Pancreas (tissue), 10 donors: ENCODE data around the gene DNAJC1. TPM values are rescaled to one million over a fixed set of nuclear protein-coding genes. Genes with fewer than 3 reads are reported as not detected.

Experiments used
- ATAC-seq, 4 donors: fragments of 200-7000 bp; cut with Tn5 transposase; one replicate each; pipeline versions ENCODE4 v1.8.0 to v1.9.1; 2020; ENCODE audit warnings: mild to moderate bottlenecking in 4 of 4, moderate library complexity in 4 of 4
- DNase-seq, 6 donors: peaks; one replicate each; pipeline ENCODE4 v3.0.0-alpha.2; 2020
- FAIRE-seq: peaks from 2 replicates; lab custom pipeline; 2012; peaks lifted over from hg19 to GRCh38; lab: Jason Lieb, UNC
- H3K27ac ChIP-seq, 4 donors: fragments of 200-600 bp; sonication (generic); 1 replicate in 3 of 4; 2 replicates in 1 of 4; pipeline versions ENCODE4 v1.5.0 to v1.8.0; 2020
- H3K27me3 ChIP-seq, 4 donors: fragments of 200-600 bp; one replicate each; pipeline ENCODE4 v1.8.0; 2021
- H3K36me3 ChIP-seq, 3 donors: fragments of 200-600 bp; sonication (generic) in 1 of 3; one replicate each; pipeline versions ENCODE4 v1.5.0 to v1.8.0; 2020 to 2021
- H3K4me1 ChIP-seq, 3 donors: fragments of 200-600 bp; one replicate each; pipeline ENCODE4 v1.8.0; 2021
- H3K4me3 ChIP-seq, 4 donors: fragments of 200-600 bp; sonication (generic) in 2 of 4; one replicate each; pipeline versions ENCODE4 v1.5.0 to v1.8.0; 2020 to 2021
- H3K9me3 ChIP-seq, 4 donors: fragments of 200-600 bp; one replicate each; pipeline ENCODE4 v1.8.0; 2021
- WGBS, 2 donors: extraction: QIAGEN DNeasy Blood & Tissue Kit; methylation state at CpG; one replicate each; pipeline ENCODE4 v1.1.7; 2013; 5-methylcytosine and 5-hydroxymethylcytosine counted together
- intact Hi-C, 3 donors: fragments of 100-400 bp; cut with DNase I; formaldehyde crosslinking; loops; one replicate each; pipeline versions ENCODE4 v1.11.1 to v1.14.2; 2022
- polyA plus RNA-seq, 2 donors: library from polyadenylated mRNA; stranded (reverse); fragments of 200-250 nt; gene quantifications; one replicate each; pipeline ENCODE4 v1.2.3, GENCODE V29; 2013
- total RNA-seq, 6 donors: library from RNA; stranded (reverse); fragmentation: NEBNext Ultra II Directional in 4 of 6; extraction: Animal tissue kit (Norgen Biotek cat#: 25700) in 4 of 6; gene quantifications; one replicate each; pipeline versions ENCODE4 v1.2.1 to v1.2.4, GENCODE V29; 2021 to 2023
- TF ChIP-seq, protein P1 (sequence below), 4 donors: fragments of 200-600 bp; sonication (generic) in 3 of 4; IDR thresholded peaks; one replicate each; pipeline versions ENCODE4 v1.5.0 to v1.8.0; 2021; ENCODE audit warnings: antibody characterized with exemption in 4 of 4
- donor health status: healthy with polysubstance abuse.
- donor health status: DM: no; HTN: no; CAD: no; lungs with moderate emphysema.
- donor health status: DM: no; HTN: no; CAD: no.
- donor health status: control.
- donor health status: control.
- donor health status: Bipolar disorder and iron deficiency.
- donor health status: DM: yes; HTN: yes; CAD: no.
- donor health status: DM: no; HTN: no; CAD: no.
- donor health status: DM: no; HTN: no; CAD: no.
- donor health status: DM: yes; HTN: yes; CAD: no.

Gene DNAJC1
- total and polyA plus RNA-seq, 8 donors, result 16.7 to 30.7 (median 22.7) TPM

DNA sequence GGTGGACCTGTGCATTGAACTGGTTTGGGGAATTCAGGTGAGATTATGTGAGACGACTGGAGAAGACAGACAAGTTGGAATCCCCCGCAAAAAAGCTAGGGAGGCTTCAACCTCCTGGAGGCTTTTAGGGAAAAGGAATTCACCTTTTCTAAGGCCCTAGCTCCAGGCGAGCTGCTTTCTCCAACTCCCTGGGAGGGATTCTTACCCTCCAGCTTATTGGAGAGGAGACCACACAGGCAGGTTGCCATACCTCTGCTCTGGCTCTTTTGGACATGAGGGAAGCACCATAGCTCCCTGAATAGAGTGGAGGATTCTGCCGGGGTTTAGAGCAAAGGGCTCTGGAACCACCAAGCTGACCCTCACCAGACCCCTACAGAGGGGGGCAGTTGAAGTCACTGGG is 255.7 kb downstream of the DNAJC1 start:
- H3K4me1 ChIP-seq, result peaks cover 0 to 6% (median 5%) of the 10 kb centered on the region in 3 donors
- no peaks in the 10 kb centered on the region for H3K9me3 ChIP-seq
- no peak overlapping the region for H3K27ac ChIP-seq
- DNase-seq (no peak), ATAC-seq (no peak), FAIRE-seq (no peak)
- TF ChIP-seq, protein P1, sequence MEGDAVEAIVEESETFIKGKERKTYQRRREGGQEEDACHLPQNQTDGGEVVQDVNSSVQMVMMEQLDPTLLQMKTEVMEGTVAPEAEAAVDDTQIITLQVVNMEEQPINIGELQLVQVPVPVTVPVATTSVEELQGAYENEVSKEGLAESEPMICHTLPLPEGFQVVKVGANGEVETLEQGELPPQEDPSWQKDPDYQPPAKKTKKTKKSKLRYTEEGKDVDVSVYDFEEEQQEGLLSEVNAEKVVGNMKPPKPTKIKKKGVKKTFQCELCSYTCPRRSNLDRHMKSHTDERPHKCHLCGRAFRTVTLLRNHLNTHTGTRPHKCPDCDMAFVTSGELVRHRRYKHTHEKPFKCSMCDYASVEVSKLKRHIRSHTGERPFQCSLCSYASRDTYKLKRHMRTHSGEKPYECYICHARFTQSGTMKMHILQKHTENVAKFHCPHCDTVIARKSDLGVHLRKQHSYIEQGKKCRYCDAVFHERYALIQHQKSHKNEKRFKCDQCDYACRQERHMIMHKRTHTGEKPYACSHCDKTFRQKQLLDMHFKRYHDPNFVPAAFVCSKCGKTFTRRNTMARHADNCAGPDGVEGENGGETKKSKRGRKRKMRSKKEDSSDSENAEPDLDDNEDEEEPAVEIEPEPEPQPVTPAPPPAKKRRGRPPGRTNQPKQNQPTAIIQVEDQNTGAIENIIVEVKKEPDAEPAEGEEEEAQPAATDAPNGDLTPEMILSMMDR (IDR thresholded peaks at IDR 0.05), result no peak
- H3K4me3 ChIP-seq, result no peak overlapping the region
- 84 to 92% methylated on average over 4 of the region's 4 CpGs for WGBS, 2 donors
- no peaks in the 10 kb centered on the region for H3K27me3 ChIP-seq
- intact Hi-C loops, result no loop called here
- H3K36me3 ChIP-seq, result peaks cover 0 to 1% (median 0%) of the 10 kb centered on the region in 3 donors

DNA sequence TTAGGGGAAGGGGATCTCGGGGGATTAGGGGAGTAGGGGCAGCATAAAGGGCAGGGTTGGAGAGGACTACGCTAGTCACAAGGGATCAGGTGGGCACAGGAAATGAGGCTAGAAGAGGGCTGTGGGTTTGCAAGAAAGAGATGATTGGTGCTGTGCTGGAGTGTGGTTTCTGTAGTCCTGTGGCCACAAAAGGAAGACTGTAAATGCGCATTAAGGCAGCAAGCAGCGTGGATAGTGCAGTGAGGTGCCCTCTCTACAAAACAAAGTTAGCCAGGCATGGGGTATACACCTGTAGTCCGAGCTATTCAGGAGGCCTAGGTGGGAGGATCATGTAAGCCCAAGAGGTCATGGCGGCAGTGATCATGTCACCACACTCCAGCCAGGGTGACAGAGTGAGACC is 257.4 kb downstream of the DNAJC1 start:
- intact Hi-C loops, result no loop called here
- H3K27ac ChIP-seq, result no peak overlapping the region
- ATAC-seq, result no peak
- H3K4me1 ChIP-seq, result peaks cover 0 to 13% (median 8%) of the 10 kb centered on the region in 3 donors
- no peaks in the 10 kb centered on the region for H3K9me3 ChIP-seq
- H3K36me3 ChIP-seq, result peaks cover 0 to 7% (median 0%) of the 10 kb centered on the region in 3 donors
- no peak overlapping the region for H3K4me3 ChIP-seq
- no peak for FAIRE-seq
- TF ChIP-seq, protein P1 (IDR thresholded peaks at IDR 0.05), result no peak
- WGBS, 2 donors, result 92 to 94% methylated on average over 6 of the region's 6 CpGs
- DNase-seq, result no peak
- H3K27me3 ChIP-seq, result no peaks in the 10 kb centered on the region

DNA sequence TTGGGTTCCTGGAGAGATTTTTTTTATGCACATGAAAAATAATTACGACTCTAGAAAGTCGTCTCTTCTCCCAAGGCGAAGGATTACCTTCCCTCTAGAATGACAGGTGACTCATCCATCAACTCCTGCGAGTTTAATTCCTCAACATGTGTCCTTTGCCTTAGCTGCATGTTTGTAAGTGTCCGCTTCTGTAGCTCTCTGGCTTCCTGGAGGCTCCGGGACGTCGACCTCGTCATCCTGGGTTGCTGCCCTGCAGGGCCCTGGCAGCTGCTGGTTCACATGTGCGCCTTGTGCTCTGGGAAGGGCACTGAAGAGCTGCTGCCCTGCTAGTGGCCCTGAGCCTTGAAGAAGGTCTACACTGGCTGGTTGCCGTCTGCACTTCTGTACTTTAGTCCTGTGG is 259.3 kb downstream of the DNAJC1 start:
- Histone ChIP-seq H3K27ac (no peak overlapping the region), H3K9me3 (no peaks in the 10 kb centered on the region), H3K4me1 (peaks cover 0 to 13% (median 8%) of the 10 kb centered on the region in 3 donors), H3K36me3 (peaks cover 0 to 7% (median 3%) of the 10 kb centered on the region in 3 donors), H3K27me3 (no peaks in the 10 kb centered on the region), H3K4me3 (no peak overlapping the region)
- WGBS, 2 donors, result 89 to 90% methylated on average over 11 of the region's 11 CpGs
- no peak for FAIRE-seq
- intact Hi-C loops, result no loop called here
- TF ChIP-seq, protein P1 (IDR thresholded peaks at IDR 0.05), result no peak
- no peak for DNase-seq
- ATAC-seq, result no peak

DNA sequence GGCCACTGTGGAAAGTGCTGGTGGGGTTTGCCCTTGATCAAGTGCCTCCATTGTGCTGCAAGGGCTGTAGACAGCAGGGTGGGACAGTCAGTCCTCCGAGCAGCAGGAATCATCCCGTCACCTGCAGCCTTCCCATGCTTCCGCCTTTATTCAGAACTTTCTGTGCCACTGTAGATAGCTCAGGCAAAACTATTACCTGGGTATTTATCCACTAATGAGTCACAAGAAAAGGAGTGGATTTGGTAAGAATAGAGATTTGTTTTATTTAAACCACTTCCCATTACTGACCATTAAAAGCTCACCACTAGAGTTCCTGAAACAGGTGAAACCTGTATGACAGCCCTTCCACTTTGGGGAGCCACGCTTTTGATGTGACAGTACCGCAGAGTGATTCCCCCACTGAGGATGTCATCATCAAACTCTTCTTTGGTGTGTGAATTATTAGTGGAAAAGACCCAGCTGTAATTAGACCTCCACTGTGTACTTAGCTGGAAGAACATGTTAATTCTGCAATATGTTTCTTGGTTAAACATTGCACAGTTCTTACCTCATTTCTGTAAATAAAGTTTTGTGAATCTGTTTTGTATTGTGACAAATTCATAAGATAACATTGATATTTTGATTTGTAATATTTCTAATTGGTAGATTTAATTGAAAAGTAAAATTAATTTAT is 260.7 kb downstream of the DNAJC1 start:
- Histone ChIP-seq H3K27ac (no peak overlapping the region), H3K4me1 (peaks cover 0 to 13% (median 8%) of the 10 kb centered on the region in 3 donors), H3K36me3 (peaks cover 0 to 7% (median 3%) of the 10 kb centered on the region in 3 donors), H3K27me3 (no peaks in the 10 kb centered on the region), H3K9me3 (no peaks in the 10 kb centered on the region), H3K4me3 (no peak overlapping the region)
- intact Hi-C loops, result no loop called here
- WGBS, 2 donors, result 72 to 76% methylated on average over 5 of the region's 5 CpGs
- FAIRE-seq (no peak), DNase-seq (no peak), ATAC-seq (peak; percentile 40 to 54 (median 50))
- TF ChIP-seq, protein P1 (IDR thresholded peaks at IDR 0.05), result no peak

DNA sequence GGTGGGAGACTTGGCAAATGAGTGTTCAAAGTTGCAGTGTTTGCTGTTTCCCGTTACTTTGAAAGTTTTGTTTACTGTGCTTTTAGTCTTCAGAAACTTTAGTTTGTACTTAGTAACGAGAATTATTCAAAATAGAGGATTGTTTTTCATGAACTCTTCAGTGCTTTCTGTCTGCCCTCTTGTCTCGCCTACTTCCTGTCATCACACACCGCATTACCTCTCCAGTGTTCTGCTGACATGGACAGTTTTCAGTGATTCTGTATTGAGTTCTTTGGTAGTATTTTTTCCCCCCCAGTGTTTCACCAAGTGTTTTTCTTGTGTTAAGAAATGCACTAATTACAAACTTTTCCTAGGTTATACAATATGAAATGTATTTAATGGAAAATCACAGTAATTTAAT is 262.5 kb downstream of the DNAJC1 start:
- peaks cover 0 to 13% (median 8%) of the 10 kb centered on the region in 3 donors for H3K4me1 ChIP-seq
- ATAC-seq (peak in 1 of 4 donors; percentile 20), FAIRE-seq (no peak), DNase-seq (no peak)
- H3K27me3 ChIP-seq, result no peaks in the 10 kb centered on the region
- peaks cover 0 to 7% (median 3%) of the 10 kb centered on the region in 3 donors for H3K36me3 ChIP-seq
- no peak overlapping the region for H3K27ac ChIP-seq
- TF ChIP-seq, protein P1 (IDR thresholded peaks at IDR 0.05), result no peak
- H3K9me3 ChIP-seq, result no peaks in the 10 kb centered on the region
- intact Hi-C loops, result no loop called here
- WGBS, 2 donors, result 87 to 91% methylated on average over 4 of the region's 4 CpGs
- H3K4me3 ChIP-seq, result no peak overlapping the region
